ENCODE results near the gene BTN3A1.
A peak's percentile ranks its signal among the peaks of the same experiment; 100 is the strongest.
"Not testable (repeated sequence)": the region's sequence is repeated elsewhere in the genome, so short reads cannot be mapped to it uniquely, and the experiment has no call there.

Gene BTN3A1

DNA sequence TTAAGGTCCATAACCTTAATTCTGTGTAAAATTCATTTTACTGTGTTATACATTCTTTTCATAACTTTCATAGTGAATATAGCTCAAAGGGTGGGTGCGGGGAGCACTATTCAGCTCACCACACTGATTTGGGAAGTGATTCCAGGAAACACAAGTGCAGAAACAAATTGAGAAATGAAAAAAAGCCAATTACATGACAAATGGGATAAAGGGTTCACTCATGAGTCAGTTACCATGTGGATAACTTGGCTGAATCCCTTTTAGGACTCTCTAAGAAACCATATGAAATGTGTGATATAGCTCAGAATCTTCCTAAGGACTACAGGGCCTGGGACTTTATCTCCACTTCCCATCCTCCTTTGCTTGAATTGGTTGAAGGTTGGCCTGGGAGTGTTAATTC, 52.6 kb downstream of the BTN3A1 start:
- no peak for FAIRE-seq
- DNase-seq (ENCODE audit: insufficient read length, low spot score) = no peak
- TF ChIP-seq POLR2A (IDR thresholded peaks at IDR 0.05; ENCODE audit: low read depth, low read length) = no peak

DNA sequence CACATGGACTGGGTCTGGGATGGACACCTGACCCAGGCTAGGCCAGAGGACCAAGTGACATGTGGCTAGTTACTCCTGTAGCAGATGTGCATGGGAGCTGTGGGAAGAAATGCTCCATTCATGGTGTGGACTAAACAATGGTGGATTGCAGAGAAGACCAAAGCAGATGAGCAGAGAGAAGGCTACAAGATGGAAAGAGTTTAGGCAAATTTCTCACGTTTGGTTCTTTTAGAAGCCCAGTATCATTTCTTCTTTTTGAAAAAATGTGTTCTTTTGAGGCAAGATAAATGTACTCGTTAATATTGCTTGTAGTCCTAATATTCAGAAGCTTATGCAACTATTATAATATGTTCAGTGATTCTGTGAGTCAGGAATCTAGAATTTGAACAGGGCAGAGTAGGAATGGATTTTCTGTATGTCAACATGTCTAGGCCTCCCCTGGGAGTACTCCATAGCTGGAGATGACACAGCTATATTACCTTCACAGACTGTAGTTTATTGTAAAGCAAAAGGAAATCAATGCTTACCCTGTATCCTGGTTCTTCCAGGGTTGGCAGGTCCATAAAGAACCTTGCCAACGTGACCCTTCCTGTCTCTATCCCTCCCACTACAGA, 53.4 kb downstream of the BTN3A1 start:
- no peak for FAIRE-seq

GRCh38 chr6:26457264-26457805, 55.3 kb downstream of the BTN3A1 start:
- no peak for TF ChIP-seq POLR2A (IDR thresholded peaks at IDR 0.05; ENCODE audit: low read depth, low read length)
- no peak for DNase-seq (ENCODE audit: insufficient read length, low spot score)

More for the DNA sequence above, 53.4 kb downstream of the BTN3A1 start:
- TF ChIP-seq POLR2A (IDR thresholded peaks at IDR 0.05; ENCODE audit: low read depth, low read length) = no peak
- DNase-seq (ENCODE audit: insufficient read length, low spot score) = no peak

GRCh38 chr6:26457806-26458688, 56.0 kb downstream of the BTN3A1 start, which contains the start of gene BTN2A1:
Gene BTN2A1, plus strand, starts transcription at chr6:26457955. Its CDS starts 682 bp downstream, at chr6:26458637.
- DNase-seq (ENCODE audit: insufficient read length, low spot score) = peak; percentile 83
- FAIRE-seq = peak; percentile 67
- no peak for TF ChIP-seq POLR2A (IDR thresholded peaks at IDR 0.05; ENCODE audit: low read depth, low read length)

More at GRCh38 chr6:26457264-26457805, 55.3 kb downstream of the BTN3A1 start:
- no peak for FAIRE-seq

GRCh38 chr6:26459023-26459810, 57.1 kb downstream of the BTN3A1 start:
- no peak for TF ChIP-seq POLR2A (IDR thresholded peaks at IDR 0.05; ENCODE audit: low read depth, low read length)
- DNase-seq (ENCODE audit: insufficient read length, low spot score) (no peak), FAIRE-seq (no peak)

DNA sequence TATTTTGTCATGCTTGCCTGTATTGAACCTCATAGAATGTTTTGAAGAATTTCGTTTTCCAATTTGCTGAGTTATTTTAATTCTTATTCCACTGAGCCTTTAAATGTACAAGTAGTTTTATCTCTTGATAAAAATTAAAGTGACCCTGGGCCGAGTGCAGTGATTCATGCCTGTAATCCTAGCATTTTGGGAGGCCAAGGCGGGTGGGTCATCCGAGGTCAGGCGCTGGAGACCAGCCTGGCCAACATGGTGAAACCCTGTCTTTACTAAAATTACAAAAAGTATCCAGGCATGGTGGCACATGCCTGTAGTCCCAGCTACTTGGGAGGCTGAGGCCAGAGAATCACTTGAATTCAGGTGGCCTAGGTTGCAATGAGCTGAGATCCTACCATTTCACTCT, 59.3 kb downstream of the BTN3A1 start:
- DNase-seq (ENCODE audit: insufficient read length, low spot score); FAIRE-seq: not testable (repeated sequence)

DNA sequence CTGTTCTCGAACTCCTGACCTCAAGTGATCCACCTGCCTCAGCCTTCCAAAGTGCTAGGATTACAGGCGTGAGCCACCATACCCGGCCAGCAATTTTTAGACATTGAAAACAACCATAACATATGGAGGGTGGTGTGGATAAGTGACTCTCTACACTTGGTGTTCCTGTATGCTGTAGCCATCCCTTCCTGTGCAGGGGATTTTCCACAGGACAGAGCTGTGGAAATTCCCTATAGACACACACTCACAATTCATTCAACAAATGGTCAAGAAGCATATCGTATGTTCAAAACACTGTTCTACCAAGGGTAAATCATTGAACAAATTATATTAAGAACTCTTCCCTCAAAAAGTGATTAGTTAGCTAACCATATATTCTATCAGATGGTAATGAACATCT, 61.9 kb downstream of the BTN3A1 start:
- FAIRE-seq (no peak), DNase-seq (ENCODE audit: insufficient read length, low spot score) (no peak)
- TF ChIP-seq POLR2A (IDR thresholded peaks at IDR 0.05; ENCODE audit: low read depth, low read length) = no peak

- no peak for TF ChIP-seq POLR2A (IDR thresholded peaks at IDR 0.05; ENCODE audit: low read depth, low read length)
- DNase-seq (ENCODE audit: insufficient read length, low spot score) (no peak), FAIRE-seq (no peak)
Observed at GRCh38 chr6:26464416-26465131, 62.5 kb downstream of the BTN3A1 start.
